ENCODE data around the gene EEPD1. TPM values are rescaled to one million over a fixed set of nuclear protein-coding genes. Genes with fewer than 3 reads are reported as not detected.
"Not testable (repeated sequence)": the region's sequence is repeated elsewhere in the genome, so short reads cannot be mapped to it uniquely, and the experiment has no call there.

EEPD1 gene
- total RNA-seq, 1 experiment from 2014 or later, result 7.8 TPM

DNA sequence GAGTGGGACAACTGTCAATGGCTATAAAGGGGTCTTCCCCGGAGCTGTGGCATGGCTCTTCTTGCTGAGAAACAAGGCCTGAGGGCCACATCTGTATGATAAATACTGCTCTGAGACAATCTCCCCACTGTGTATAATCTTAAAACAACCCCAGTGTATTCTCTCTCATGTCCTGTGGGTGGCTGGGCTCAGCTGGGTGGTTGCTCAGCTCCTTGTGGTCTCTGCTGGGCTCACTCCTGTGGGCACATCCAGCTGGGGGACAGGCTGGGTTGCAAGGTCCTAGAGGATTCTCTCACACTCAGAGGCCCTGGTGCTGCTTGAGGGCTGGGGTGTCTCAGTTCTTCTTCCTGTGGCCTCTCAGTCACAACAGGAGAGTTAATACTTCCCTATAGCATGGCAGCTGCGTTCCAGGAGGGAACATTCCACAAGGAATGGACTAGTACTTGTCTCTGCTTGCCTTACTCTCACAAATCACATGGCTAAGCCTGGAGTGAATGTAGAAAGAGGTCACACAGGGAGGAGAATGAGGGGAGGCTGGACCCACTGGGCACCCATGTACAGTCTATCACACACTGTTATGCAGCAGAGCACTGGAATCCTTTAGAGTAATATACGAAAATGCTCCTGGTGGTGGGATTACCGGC, 4.5 kb upstream of the EEPD1 start:
- no peak for TF ChIP-seq KAT7 (CRISPR knock-in tag; IDR thresholded peaks at IDR 0.05; ENCODE audit: borderline replicate concordance)
- no peak for TF ChIP-seq SMAD4 (CRISPR knock-in tag; IDR thresholded peaks at IDR 0.05)
- no peak for TF ChIP-seq GTF2I (CRISPR knock-in tag; conservative IDR thresholded peaks at IDR 0.05)
- TF ChIP-seq, protein P1, sequence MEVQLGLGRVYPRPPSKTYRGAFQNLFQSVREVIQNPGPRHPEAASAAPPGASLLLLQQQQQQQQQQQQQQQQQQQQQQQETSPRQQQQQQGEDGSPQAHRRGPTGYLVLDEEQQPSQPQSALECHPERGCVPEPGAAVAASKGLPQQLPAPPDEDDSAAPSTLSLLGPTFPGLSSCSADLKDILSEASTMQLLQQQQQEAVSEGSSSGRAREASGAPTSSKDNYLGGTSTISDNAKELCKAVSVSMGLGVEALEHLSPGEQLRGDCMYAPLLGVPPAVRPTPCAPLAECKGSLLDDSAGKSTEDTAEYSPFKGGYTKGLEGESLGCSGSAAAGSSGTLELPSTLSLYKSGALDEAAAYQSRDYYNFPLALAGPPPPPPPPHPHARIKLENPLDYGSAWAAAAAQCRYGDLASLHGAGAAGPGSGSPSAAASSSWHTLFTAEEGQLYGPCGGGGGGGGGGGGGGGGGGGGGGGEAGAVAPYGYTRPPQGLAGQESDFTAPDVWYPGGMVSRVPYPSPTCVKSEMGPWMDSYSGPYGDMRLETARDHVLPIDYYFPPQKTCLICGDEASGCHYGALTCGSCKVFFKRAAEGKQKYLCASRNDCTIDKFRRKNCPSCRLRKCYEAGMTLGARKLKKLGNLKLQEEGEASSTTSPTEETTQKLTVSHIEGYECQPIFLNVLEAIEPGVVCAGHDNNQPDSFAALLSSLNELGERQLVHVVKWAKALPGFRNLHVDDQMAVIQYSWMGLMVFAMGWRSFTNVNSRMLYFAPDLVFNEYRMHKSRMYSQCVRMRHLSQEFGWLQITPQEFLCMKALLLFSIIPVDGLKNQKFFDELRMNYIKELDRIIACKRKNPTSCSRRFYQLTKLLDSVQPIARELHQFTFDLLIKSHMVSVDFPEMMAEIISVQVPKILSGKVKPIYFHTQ (CRISPR knock-in tag; IDR thresholded peaks at IDR 0.05), result no peak
- Mint-ChIP-seq H3K36me3 (peaks cover 5% of the 10 kb centered on the region), H3K9me3 (peaks cover 15% of the 10 kb centered on the region), H3K27me3 (ENCODE audit: low read depth) (peaks cover under 1% of the 10 kb centered on the region; the same call in 1 of the 2 replicates), H3K27ac (no peak overlapping the region), H3K4me1 (peaks cover 28% of the 10 kb centered on the region), H3K4me3 (no peak overlapping the region)
- CTCF ChIA-PET, result no interaction called here
- POLR2A ChIA-PET, result no interaction called here
- DNase-seq (ENCODE audit: low spot score) (no peak), ATAC-seq (no peak)

DNA sequence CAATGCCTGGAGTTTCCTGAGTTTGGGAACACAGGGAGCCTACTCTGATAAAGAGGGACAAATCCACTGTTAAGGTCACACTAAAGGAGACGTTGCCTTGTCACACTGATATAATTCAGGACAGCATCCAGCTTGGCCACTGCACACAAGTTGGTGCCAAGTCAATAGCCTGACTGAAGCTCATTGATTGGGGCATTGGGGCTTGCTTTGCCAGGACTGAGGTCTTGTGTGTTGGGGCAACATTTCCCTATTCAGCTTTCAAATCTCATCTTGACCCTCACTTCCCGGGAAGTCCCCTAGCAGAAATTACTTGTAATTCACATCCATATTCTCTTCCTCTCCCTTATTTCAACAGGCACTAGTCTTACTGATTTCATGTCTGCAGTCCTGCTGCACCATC, 3.8 kb upstream of the EEPD1 start:
- POLR2A ChIA-PET; H3K27ac Mint-ChIP-seq; H3K27me3 Mint-ChIP-seq (ENCODE audit: low read depth); CTCF ChIA-PET; DNase-seq (ENCODE audit: low spot score); ATAC-seq; H3K4me3 Mint-ChIP-seq; H3K36me3 Mint-ChIP-seq: not testable (repeated sequence)
- Mint-ChIP-seq H3K9me3 (peaks cover 15% of the 10 kb centered on the region), H3K4me1 (peaks cover 33% of the 10 kb centered on the region)

DNA sequence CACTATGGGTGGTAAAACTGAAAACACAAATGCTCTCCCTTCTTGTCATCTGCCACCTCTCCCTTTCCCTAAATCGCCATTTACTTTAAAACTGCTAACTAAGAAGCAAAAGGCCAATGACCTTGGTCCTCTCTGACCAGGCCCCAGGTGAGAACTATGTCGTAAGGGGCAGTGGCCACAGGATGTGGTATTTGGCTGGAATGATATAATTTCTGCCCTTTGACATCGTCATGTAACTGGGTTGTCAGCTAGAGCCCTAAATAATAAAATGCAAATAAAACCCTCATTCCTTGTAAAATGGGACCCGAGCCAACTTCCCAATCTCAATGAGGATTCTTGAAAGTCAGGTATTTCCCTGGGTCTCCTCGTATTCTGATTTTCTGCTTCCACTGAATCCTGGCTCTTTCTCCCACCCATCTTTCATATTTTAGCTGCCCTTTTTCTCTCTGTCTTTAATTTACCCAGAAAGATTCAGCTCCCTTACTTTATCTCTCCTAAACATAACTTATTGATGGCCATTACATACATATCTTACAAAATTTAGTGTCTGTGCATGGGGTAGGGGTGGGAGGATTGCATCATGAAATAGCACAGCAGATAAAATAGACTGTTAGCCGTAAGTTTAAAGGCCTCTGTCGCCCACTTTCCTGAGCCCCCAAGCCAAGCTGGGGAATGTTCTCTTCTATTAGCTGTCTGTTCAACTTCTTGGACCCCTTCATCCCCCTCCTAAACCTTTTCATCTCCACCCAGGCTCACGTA, 3.2 kb upstream of the EEPD1 start:
- POLR2A ChIA-PET, result no interaction called here
- TF ChIP-seq, protein P2, sequence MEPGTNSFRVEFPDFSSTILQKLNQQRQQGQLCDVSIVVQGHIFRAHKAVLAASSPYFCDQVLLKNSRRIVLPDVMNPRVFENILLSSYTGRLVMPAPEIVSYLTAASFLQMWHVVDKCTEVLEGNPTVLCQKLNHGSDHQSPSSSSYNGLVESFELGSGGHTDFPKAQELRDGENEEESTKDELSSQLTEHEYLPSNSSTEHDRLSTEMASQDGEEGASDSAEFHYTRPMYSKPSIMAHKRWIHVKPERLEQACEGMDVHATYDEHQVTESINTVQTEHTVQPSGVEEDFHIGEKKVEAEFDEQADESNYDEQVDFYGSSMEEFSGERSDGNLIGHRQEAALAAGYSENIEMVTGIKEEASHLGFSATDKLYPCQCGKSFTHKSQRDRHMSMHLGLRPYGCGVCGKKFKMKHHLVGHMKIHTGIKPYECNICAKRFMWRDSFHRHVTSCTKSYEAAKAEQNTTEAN (CRISPR knock-in tag; IDR thresholded peaks at IDR 0.05), result no peak
- TF ChIP-seq CREM (CRISPR knock-in tag; IDR thresholded peaks at IDR 0.05) (no peak), ZNF219 (CRISPR knock-in tag; IDR thresholded peaks at IDR 0.05; ENCODE audit: borderline replicate concordance) (no peak), ZNF396 (CRISPR knock-in tag; IDR thresholded peaks at IDR 0.05; ENCODE audit: borderline replicate concordance) (no peak), EMX1 (CRISPR knock-in tag; IDR thresholded peaks at IDR 0.05) (no peak)
- TF ChIP-seq, protein P3, sequence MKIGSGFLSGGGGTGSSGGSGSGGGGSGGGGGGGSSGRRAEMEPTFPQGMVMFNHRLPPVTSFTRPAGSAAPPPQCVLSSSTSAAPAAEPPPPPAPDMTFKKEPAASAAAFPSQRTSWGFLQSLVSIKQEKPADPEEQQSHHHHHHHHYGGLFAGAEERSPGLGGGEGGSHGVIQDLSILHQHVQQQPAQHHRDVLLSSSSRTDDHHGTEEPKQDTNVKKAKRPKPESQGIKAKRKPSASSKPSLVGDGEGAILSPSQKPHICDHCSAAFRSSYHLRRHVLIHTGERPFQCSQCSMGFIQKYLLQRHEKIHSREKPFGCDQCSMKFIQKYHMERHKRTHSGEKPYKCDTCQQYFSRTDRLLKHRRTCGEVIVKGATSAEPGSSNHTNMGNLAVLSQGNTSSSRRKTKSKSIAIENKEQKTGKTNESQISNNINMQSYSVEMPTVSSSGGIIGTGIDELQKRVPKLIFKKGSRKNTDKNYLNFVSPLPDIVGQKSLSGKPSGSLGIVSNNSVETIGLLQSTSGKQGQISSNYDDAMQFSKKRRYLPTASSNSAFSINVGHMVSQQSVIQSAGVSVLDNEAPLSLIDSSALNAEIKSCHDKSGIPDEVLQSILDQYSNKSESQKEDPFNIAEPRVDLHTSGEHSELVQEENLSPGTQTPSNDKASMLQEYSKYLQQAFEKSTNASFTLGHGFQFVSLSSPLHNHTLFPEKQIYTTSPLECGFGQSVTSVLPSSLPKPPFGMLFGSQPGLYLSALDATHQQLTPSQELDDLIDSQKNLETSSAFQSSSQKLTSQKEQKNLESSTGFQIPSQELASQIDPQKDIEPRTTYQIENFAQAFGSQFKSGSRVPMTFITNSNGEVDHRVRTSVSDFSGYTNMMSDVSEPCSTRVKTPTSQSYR (CRISPR knock-in tag; IDR thresholded peaks at IDR 0.05), result no peak
- TF ChIP-seq, protein P4, sequence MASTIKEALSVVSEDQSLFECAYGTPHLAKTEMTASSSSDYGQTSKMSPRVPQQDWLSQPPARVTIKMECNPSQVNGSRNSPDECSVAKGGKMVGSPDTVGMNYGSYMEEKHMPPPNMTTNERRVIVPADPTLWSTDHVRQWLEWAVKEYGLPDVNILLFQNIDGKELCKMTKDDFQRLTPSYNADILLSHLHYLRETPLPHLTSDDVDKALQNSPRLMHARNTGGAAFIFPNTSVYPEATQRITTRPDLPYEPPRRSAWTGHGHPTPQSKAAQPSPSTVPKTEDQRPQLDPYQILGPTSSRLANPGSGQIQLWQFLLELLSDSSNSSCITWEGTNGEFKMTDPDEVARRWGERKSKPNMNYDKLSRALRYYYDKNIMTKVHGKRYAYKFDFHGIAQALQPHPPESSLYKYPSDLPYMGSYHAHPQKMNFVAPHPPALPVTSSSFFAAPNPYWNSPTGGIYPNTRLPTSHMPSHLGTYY (CRISPR knock-in tag; IDR thresholded peaks at IDR 0.05), result no peak
- TF ChIP-seq, protein P5, sequence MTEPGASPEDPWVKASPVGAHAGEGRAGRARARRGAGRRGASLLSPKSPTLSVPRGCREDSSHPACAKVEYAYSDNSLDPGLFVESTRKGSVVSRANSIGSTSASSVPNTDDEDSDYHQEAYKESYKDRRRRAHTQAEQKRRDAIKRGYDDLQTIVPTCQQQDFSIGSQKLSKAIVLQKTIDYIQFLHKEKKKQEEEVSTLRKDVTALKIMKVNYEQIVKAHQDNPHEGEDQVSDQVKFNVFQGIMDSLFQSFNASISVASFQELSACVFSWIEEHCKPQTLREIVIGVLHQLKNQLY (CRISPR knock-in tag; IDR thresholded peaks at IDR 0.05), result no peak
- Mint-ChIP-seq H3K9me3 (peaks cover 15% of the 10 kb centered on the region), H3K36me3 (peaks cover 5% of the 10 kb centered on the region), H3K4me1 (peaks cover 38% of the 10 kb centered on the region), H3K27me3 (ENCODE audit: low read depth) (peaks cover 12% of the 10 kb centered on the region), H3K4me3 (no peak overlapping the region), H3K27ac (no peak overlapping the region)
- no peak for DNase-seq (ENCODE audit: low spot score)
- CTCF ChIA-PET, result no interaction called here
- no peak for ATAC-seq
